HT1080 (cell line): ENCODE data around the gene PCDHA11. TPM values are rescaled to one million over a fixed set of nuclear protein-coding genes. Genes with fewer than 3 reads are reported as not detected.

Source experiments
- DNase-seq: peaks from one replicate; pipeline ENCODE4 v3.0.0-alpha.2; 2015; ENCODE audit warnings: low read depth
- total RNA-seq: library from RNA; depleted of rRNA; stranded (reverse); fragments of >200 nt; shearing (Covaris generic); gene quantifications from 2 replicates; pipeline ENCODE4 v1.2.3, GENCODE V29; 2014; rRNA removed

The PCDHA11 gene
- total RNA-seq, 1 experiment from 2014 or later = not detected

DNA sequence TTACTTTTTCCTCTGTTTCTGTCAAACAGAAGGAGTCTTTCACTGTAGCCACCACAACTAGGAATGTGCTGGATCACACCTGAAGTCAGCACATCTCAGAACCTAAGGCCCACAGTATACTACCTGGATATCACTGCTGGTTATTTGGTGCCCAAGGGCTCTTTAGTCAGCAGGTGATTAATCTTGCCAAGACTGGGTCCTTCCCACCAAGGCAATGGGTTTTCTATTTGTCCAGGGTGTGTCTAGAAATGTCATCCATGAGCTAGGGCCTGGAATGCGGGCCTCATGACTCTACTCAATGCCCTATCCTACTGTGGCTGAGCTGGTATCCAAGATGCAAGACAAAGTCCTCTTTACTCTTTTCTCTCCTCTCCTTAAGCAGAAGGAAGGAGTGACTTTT is 47.6 kb downstream of the PCDHA11 start:
- DNase-seq = no peak

Other genes starting within 250 kb of the PCDHA11 start
- not detected in 2 replicates for gene CD14, start 235.8 kb upstream of the PCDHA11 start, total RNA-seq
- gene TMCO6, start 229.5 kb upstream of the PCDHA11 start, total RNA-seq = 7.6 and 9.8 TPM in 2 replicates
- 167 and 190 TPM in 2 replicates for gene NDUFA2, start 221.3 kb upstream of the PCDHA11 start, total RNA-seq
- gene IK, start 221.1 kb upstream of the PCDHA11 start, total RNA-seq = 118 and 141 TPM in 2 replicates
- 29.4 and 41.4 TPM in 2 replicates for gene WDR55, start 204.1 kb upstream of the PCDHA11 start, total RNA-seq
- gene DND1, start 195.4 kb upstream of the PCDHA11 start, total RNA-seq = 1.8 and 2.8 TPM in 2 replicates
- gene HARS1, start 177.6 kb upstream of the PCDHA11 start, total RNA-seq = 116 and 121 TPM in 2 replicates
- 34.6 and 39.3 TPM in 2 replicates for gene HARS2, start 177.5 kb upstream of the PCDHA11 start, total RNA-seq
- 22.9 and 24.3 TPM in 2 replicates for gene ZMAT2, start 168.5 kb upstream of the PCDHA11 start, total RNA-seq
- gene PCDHA1, start 82.8 kb upstream of the PCDHA11 start, total RNA-seq = 0.03 and 0.23 TPM in 2 replicates
- not detected in 2 replicates for gene PCDHA2, start 74.1 kb upstream of the PCDHA11 start, total RNA-seq
- gene PCDHA3, start 67.9 kb upstream of the PCDHA11 start, total RNA-seq = 0.06 TPM in 1 of 2 replicates, not detected in the other
- 0.06 and 0.07 TPM in 2 replicates for gene PCDHA4, start 61.9 kb upstream of the PCDHA11 start, total RNA-seq
- not detected in 2 replicates for gene PCDHA5, start 47.3 kb upstream of the PCDHA11 start, total RNA-seq
- 0.03 and 0.10 TPM in 2 replicates for gene PCDHA6, start 41.0 kb upstream of the PCDHA11 start, total RNA-seq
- gene PCDHA7, start 34.7 kb upstream of the PCDHA11 start, total RNA-seq = not detected in 2 replicates
- not detected in 2 replicates for gene PCDHA8, start 27.8 kb upstream of the PCDHA11 start, total RNA-seq
- gene PCDHA9, start 20.6 kb upstream of the PCDHA11 start, total RNA-seq = not detected in 2 replicates
- gene PCDHA10, start 13.1 kb upstream of the PCDHA11 start, total RNA-seq = not detected in 2 replicates
- gene PCDHA12, start 6.4 kb downstream of the PCDHA11 start, total RNA-seq = not detected in 2 replicates
- gene PCDHA13, start 13.2 kb downstream of the PCDHA11 start, total RNA-seq = not detected in 2 replicates
- not detected in 2 replicates for gene PCDHAC1, start 57.3 kb downstream of the PCDHA11 start, total RNA-seq
- not detected in 2 replicates for gene PCDHAC2, start 97.5 kb downstream of the PCDHA11 start, total RNA-seq
- not detected in 2 replicates for gene PCDHB1, start 182.4 kb downstream of the PCDHA11 start, total RNA-seq
- gene PCDHB2, start 225.7 kb downstream of the PCDHA11 start, total RNA-seq = 0.37 and 0.43 TPM in 2 replicates
- gene PCDHB3, start 231.5 kb downstream of the PCDHA11 start, total RNA-seq = 0.03 TPM in 1 of 2 replicates, not detected in the other